Caco-2 (cell line): ENCODE measurements around the gene COPB1. TPM values are rescaled to one million over a fixed set of nuclear protein-coding genes. Genes with fewer than 3 reads are reported as not detected.

Experiments used
- BruUV-seq: library from RNA; stranded (reverse); fragments of 400-500 nt; replicated peaks from 2 replicates; lab custom pipeline; 2021; lab: Mats Ljungman, UMichigan
- CTCF ChIA-PET: fragments of 300-600 bp; sonication (Branson Sonifier 250); formaldehyde crosslinking; loops from one replicate; lab custom pipeline; 2022; ENCODE audit warnings: antibody characterized with exemption; lab: Charles Lee
- POLR2A ChIA-PET: fragments of 300-600 bp; sonication (Branson Sonifier 250); formaldehyde crosslinking; loops from one replicate; lab custom pipeline; 2022; ENCODE audit warnings: antibody characterized with exemption; lab: Charles Lee
- DNase-seq, 2 experiments: peaks; one replicate each; pipeline versions ENCODE4 v3.0.0 to v3.0.0-alpha.2; 2020 to 2022
- H3K27me3 ChIP-seq: replicated peaks from 2 replicates; pipeline ENCODE4 v1.6.0; 2011; ENCODE audit warnings: low read length; ENCODE audit not compliant: control insufficient read depth, insufficient read depth
- H3K36me3 ChIP-seq: 2 replicates; pipeline ENCODE4 v1.5.1; 2011; ENCODE audit warnings: low read length; ENCODE audit not compliant: control insufficient read depth, insufficient read depth
- H3K4me1 ChIP-seq: fragments of 250-450 bp; sonication (Bioruptor Pico); 2 replicates; pipeline ENCODE4 v1.5.1; 2020; ENCODE audit warnings: mild to moderate bottlenecking
- H3K4me3 ChIP-seq: 2 replicates; pipeline ENCODE4 v1.5.1; 2011; ENCODE audit warnings: low read depth, mild to moderate bottlenecking, control low read depth, low read length
- H3K9me3 ChIP-seq: fragments of 250-450 bp; sonication (Bioruptor Pico); 2 replicates; pipeline ENCODE4 v1.5.1; 2020; ENCODE audit warnings: mild to moderate bottlenecking, moderate library complexity
- H3K27ac Mint-ChIP-seq: one replicate; pipeline ENCODE4 v1.8.0; 2022; ENCODE audit warnings: mixed read lengths; ENCODE audit not compliant: unreplicated experiment
- H3K27me3 Mint-ChIP-seq: one replicate; pipeline ENCODE4 v1.8.0; 2022; ENCODE audit warnings: mixed read lengths; ENCODE audit not compliant: insufficient read depth, unreplicated experiment
- H3K36me3 Mint-ChIP-seq: one replicate; pipeline ENCODE4 v1.8.0; 2022; ENCODE audit warnings: mild to moderate bottlenecking, mixed read lengths; ENCODE audit not compliant: insufficient read depth, unreplicated experiment
- H3K4me1 Mint-ChIP-seq: one replicate; pipeline ENCODE4 v1.8.0; 2022; ENCODE audit warnings: low read depth, mixed read lengths; ENCODE audit not compliant: unreplicated experiment
- H3K4me3 Mint-ChIP-seq: one replicate; pipeline ENCODE4 v1.8.0; 2022; ENCODE audit warnings: mild to moderate bottlenecking, moderate library complexity, mixed read lengths; ENCODE audit not compliant: unreplicated experiment
- H3K9me3 Mint-ChIP-seq: one replicate; pipeline ENCODE4 v1.8.0; 2022; ENCODE audit warnings: mixed read lengths; ENCODE audit not compliant: unreplicated experiment
- CTCF ChIP-seq, 2 experiments: fragments of 200-600 bp in 1 of 2; IDR thresholded peaks; 1 replicate in 1 of 2; 2 replicates in 1 of 2; pipeline versions ENCODE4 v1.5.1 to v1.8.0; 2011 to 2022; ENCODE audit warnings: antibody characterized with exemption in 1 of 2, control low read depth in 1 of 2, inconsistent platforms in 1 of 2, low read depth in 1 of 2, low read length in 1 of 2, mild to moderate bottlenecking in 1 of 2, moderate library complexity in 1 of 2; ENCODE audit not compliant: insufficient read depth in 1 of 2, severe bottlenecking in 1 of 2, unreplicated experiment in 1 of 2
- intact Hi-C: fragments of 100-400 bp; cut with micrococcal nuclease; formaldehyde crosslinking; loops from one replicate; pipeline ENCODE4 v1.10.0; 2022; ENCODE audit not compliant: unreplicated experiment
- total RNA-seq: library from RNA; stranded (reverse); gene quantifications from 2 replicates; pipeline ENCODE4 v1.2.3, GENCODE V29; 2022

Gene COPB1
- total RNA-seq, 1 experiment from 2014 or later: 125 TPM

DNA sequence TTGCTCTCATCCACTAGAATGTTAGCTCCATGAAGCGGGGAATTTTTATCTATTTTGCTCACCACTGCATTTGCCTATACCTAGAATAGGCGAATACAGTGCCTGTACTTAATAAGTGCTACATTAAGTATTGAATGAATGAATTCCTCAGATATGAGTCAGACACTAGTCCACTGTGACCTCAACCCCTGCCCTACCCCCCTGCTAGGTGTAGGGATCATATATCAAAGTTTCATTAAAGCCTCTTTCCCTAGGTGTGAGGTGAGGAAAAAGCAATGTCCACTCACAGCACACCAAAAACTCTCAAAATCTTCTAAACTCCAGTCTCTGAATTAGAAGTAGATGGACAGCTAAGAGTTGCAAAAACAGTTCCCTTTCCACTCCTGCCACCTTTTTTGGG lies 30.3 kb upstream of the COPB1 start:
- Histone ChIP-seq H3K4me1 (0 out of 2 replicates have a peak, but pooled peaks cover 11% of the 10 kb centered on the region), H3K9me3 (no peaks in the 10 kb centered on the region), H3K36me3 (no peaks in the 10 kb centered on the region), H3K27me3 (no peaks in the 10 kb centered on the region), H3K4me3 (no peak overlapping the region)
- Mint-ChIP-seq H3K4me1 (no peaks in the 10 kb centered on the region), H3K27ac (no peak overlapping the region), H3K36me3 (no peaks in the 10 kb centered on the region), H3K9me3 (no peaks in the 10 kb centered on the region), H3K4me3 (no peak overlapping the region), H3K27me3 (no peaks in the 10 kb centered on the region)
- ChIA-PET POLR2A (no interaction called here), CTCF (no interaction called here)
- peak in 1 of 2 experiments; percentile 6 for DNase-seq
- intact Hi-C loops: no loop called here
- BruUV-seq: no TSS peak
- no peak for TF ChIP-seq CTCF (IDR thresholded peaks at IDR 0.05; ENCODE audit: insufficient read depth in 1 of 2, low read depth in 1 of 2, low read length in 1 of 2, severe bottlenecking in 1 of 2, unreplicated experiment in 1 of 2)

GRCh38 chr11:14529321-14529720 lies 29.7 kb upstream of the COPB1 start:
- Mint-ChIP-seq H3K27ac (no peak overlapping the region), H3K4me1 (no peaks in the 10 kb centered on the region), H3K9me3 (no peaks in the 10 kb centered on the region), H3K4me3 (no peak overlapping the region), H3K36me3 (no peaks in the 10 kb centered on the region), H3K27me3 (no peaks in the 10 kb centered on the region)
- Histone ChIP-seq H3K9me3 (no peaks in the 10 kb centered on the region), H3K4me3 (no peak overlapping the region), H3K27me3 (no peaks in the 10 kb centered on the region), H3K4me1 (0 out of 2 replicates have a peak, but pooled peaks cover 11% of the 10 kb centered on the region), H3K36me3 (no peaks in the 10 kb centered on the region)
- TF ChIP-seq CTCF (IDR thresholded peaks at IDR 0.05; ENCODE audit: insufficient read depth in 1 of 2, low read depth in 1 of 2, low read length in 1 of 2, severe bottlenecking in 1 of 2, unreplicated experiment in 1 of 2): no peak
- DNase-seq: no peak
- no TSS peak for BruUV-seq
- intact Hi-C loops: no loop called here
- CTCF ChIA-PET: no interaction called here
- POLR2A ChIA-PET: no interaction called here

- no peak overlapping the region for H3K4me3 Mint-ChIP-seq
- intact Hi-C loops: loop anchor here (5.0 kb wide), 1 partner anchor 120 kb away; the partner anchor contains the start of gene PDE3B
- ChIA-PET POLR2A (no interaction called here), CTCF (no interaction called here)
- no TSS peak for BruUV-seq
- Histone ChIP-seq H3K27me3 (no peaks in the 10 kb centered on the region), H3K4me3 (no peak overlapping the region), H3K4me1 (peaks cover 6% of the 10 kb centered on the region; the same call in 1 of the 2 replicates), H3K9me3 (no peaks in the 10 kb centered on the region), H3K36me3 (no peaks in the 10 kb centered on the region; the same call in none of the 2 replicates)
- H3K36me3 Mint-ChIP-seq: peaks cover 22% of the 10 kb centered on the region
- DNase-seq: no peak
- H3K27ac Mint-ChIP-seq: no peak overlapping the region
- H3K4me1 Mint-ChIP-seq: peaks cover 11% of the 10 kb centered on the region
- no peaks in the 10 kb centered on the region for H3K9me3 Mint-ChIP-seq
- no peak for TF ChIP-seq CTCF (IDR thresholded peaks at IDR 0.05; ENCODE audit: insufficient read depth in 1 of 2, low read depth in 1 of 2, low read length in 1 of 2, severe bottlenecking in 1 of 2, unreplicated experiment in 1 of 2)
- H3K27me3 Mint-ChIP-seq: no peaks in the 10 kb centered on the region
These were observed 23.2 kb upstream of the COPB1 start for GRCh38 chr11:14522801-14523200.
